GM12892 (cell line): ENCODE results near the gene AGFG1.

Experiments used
- POLR2A ChIP-seq: IDR thresholded peaks from 2 replicates; pipeline ENCODE4 v1.6.1; 2011; ENCODE audit warnings: low read depth, low read length, control low read depth
- TAF1 ChIP-seq: IDR thresholded peaks from 2 replicates; pipeline ENCODE4 v1.6.1; 2011; ENCODE audit warnings: low read depth, mild to moderate bottlenecking, control low read depth, low read length, borderline replicate concordance

GRCh38 chr2:227450311-227450841, 21.6 kb upstream of the AGFG1 start:
- TF ChIP-seq POLR2A (no peak), TAF1 (no peak)
